Kasumi-1 (cell line): ENCODE measurements around the gene LCMT1.
A peak's percentile ranks its signal among the peaks of the same experiment; 100 is the strongest.
"Not testable (repeated sequence)": the region's sequence is repeated elsewhere in the genome, so short reads cannot be mapped to it uniquely, and the experiment has no call there.

Experiments
- DNase-seq, 2 experiments: peaks; one replicate each; lab custom pipeline; 2025; lab: John Stamatoyannopoulos, UW

Gene LCMT1

DNA sequence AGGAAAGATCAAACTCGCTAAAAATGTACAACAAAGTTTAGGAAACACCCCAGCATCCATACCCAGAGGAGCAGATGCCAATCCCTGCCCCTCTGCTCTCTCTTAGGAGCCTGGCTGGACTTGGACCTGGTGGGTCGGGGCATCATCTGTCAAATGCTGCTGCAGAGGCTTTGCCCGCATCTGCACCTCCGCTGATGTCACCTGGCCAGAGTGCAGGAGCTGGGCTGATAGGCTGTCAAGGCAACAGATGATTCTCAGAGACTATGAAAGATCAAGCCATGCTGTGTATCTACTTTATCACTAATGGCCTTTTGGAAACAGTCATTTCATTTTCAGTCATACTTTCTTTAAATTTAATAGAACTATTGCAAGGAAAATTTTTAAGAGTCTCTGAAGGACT is 15.9 kb upstream of the LCMT1 start:
- no peak for DNase-seq

DNA sequence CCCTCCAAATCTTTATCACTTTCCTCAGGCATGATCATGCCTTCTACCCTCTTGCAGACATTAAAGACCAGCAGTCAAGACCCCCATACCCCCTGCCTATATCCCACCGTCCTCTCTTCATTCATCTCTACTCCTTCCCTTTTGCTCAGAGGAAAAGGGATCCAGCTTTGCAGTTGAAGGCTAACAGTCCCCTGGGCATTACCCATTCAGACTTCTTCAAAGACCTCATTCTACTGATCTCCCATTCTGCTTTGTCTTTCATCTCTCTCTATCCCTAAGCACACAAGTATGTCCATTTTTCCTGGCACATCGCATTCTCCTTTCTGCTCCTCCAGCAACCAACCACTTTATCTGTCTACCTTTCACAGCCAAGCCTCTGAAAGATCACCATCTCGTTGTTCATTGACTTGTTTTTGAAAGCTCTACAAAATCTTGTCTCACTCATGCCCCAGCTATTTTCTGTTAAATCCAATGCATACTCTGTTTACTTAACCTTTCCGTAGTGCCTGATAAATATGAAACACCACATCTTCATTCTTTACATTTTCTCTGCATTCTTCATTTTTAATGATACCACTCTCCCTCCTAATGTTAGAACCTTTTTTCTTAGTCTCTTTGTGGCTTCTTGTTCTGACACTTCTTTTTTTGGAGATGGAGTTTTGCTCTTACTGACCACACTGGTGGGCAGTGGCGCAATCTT is 14.1 kb upstream of the LCMT1 start:
- DNase-seq = no peak

DNA sequence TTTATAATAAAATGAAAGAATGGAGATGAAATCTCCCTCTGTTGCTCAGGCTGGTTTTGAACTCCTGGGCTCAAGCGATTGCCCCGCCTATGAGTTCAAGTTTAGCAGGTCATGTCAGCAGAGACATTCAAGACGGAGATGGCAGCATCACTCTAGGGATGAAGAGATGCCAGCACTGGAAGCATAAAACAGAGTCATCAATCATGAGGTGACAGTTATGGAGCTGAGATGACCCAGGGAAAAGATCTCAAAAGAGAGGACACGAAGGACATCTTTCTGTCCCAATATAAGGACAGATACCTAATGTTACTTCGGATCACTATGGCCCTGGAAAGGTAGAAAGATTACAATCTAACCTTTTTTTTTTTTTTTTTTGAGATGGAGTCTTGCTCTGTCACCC is 11.0 kb upstream of the LCMT1 start:
- DNase-seq = no peak

DNA sequence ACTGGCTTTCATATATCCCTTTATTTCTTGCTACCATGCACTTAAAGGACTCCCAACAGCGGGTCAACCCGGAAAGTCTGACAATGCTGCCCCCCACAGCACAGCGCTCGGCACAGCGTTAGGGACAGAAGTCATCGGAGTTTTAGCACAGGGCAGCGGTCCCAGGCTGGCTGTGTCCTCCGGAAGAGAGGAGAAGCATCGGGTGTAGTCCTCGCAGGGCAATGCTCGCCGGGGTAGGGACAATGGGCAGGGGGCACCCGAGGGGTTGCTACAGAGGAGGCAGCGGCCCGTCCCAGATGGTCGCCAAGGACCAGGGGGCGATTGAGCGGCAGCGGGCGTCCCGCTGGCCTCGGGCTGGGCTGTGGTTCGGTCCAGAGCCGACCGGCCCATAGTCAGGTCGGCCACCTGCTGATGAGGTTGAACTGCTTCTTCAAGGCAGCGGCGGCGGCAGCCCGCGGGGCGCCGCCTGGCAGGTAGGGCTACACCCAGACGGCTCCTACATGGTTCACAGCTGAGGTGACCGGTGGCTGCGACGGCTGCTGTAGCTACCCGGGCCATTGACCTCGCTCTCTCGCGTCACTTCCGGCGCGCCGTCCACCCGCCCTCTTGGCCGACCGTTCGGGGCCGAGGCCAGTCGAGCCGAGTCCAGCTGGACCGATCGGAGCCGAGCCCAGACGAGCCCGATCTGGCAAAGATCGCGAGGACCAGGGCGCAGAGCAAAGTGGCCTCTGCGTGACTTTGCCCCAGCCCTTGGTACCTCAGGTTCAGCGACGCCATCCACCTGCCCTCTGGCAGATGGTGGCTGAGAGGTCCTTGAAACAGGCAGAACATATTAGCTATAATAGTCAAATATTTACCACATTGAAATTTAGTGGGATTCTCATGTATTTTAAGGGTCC is 4.7 kb upstream of the LCMT1 start:
- DNase-seq = peak; percentile 4 to 11

DNA sequence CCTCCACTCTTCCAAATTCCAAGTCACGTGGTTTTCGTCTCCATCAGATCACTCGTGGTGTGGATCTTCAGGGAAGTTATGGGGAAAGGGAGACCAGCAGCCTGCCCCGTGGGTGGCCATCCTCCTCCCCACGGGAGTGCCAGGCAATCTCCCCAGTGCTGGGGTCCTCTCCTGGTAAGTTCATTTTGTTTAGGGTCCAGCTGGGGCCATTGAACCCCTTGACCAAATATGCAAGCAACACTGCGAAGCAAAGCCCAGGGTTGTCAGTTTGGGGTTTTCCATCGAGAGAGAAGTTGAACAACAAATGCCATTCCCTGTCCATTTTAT is 4.1 kb upstream of the LCMT1 start:
- DNase-seq = no peak

DNA sequence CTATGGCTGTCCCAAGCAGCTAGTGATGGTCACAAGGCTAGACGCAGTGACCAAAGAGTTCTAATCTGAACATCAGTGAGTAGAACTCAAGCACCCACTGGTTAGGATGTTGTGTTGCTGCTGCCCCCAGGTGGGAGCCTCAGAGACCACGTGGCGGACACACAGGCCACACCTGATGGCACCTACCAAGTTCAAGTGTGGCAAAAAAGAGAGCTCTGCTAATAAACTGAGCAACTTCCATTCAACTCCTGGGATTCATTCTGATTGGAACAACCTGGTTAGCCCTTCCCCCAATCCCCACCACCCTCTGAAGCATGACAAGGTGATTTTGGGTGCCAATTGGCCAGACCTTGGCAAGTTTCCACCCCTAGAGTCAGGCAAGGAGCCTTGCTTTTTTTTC is 3.5 kb upstream of the LCMT1 start:
- DNase-seq = no peak

DNA sequence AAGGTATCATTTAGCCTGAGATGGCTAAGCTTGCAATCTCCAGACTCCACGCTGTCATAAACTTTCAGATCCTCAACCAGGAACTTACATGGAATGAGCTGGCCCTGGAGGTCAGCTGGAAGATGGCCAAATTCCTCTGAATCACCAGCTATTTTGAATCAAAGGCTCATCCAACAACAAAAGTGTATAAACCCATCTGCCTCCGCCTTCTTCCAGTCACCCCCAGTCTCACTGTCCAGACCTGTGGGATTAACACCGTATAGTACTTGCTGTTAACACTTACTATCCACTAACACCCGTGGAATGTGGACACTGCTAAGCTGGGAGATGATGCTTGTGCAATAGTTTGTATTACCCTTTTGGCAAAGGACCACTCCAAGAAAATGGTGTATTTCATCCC is 1.9 kb upstream of the LCMT1 start:
- no peak for DNase-seq

DNA sequence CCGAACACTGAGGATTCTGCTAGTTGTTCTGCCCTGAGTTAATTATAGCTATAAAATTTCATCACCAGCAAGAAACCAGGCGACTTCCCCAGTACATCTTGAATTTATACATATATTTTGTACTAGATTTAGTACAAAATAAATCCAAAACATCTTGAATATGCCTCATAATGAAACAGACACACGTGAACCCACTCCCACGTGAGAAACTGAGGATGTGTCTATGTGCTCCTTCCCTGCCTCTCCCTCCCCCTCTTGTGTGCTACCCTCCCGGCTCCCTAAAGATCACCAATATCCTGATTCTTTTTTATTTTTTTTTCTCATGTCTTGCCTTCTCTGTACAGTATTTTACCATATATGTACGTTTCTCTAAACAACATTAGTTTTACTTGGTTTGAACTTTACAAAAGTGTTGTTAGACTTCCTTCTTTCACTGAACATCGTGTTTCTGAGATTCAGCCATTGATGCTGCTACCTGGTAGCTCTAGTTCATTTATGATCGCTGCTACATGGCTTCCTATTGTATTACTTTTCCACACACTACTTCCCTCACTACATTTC is 1.1 kb upstream of the LCMT1 start:
- peak in 1 of 2 experiments; percentile 13 for DNase-seq

DNA sequence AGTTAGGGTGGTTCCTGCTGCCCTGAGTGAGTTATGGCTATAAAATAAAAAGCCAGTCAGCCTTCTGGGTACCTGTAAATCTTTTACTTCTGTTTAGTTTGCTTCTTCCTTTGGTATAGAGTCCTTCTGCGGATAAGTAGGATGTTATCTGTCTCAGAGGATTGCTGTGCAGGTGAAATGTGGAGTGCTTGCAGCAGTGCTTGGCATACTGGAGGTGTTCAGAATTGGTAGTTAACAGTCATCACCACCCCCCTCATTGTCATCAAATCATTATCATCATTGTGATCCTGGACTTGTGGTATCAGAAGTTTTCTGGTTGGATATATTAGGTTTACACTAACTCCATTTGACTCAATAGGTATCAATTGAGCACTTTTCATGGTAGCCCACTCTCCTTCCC is 2.6 kb downstream of the LCMT1 start:
- no peak for DNase-seq

DNA sequence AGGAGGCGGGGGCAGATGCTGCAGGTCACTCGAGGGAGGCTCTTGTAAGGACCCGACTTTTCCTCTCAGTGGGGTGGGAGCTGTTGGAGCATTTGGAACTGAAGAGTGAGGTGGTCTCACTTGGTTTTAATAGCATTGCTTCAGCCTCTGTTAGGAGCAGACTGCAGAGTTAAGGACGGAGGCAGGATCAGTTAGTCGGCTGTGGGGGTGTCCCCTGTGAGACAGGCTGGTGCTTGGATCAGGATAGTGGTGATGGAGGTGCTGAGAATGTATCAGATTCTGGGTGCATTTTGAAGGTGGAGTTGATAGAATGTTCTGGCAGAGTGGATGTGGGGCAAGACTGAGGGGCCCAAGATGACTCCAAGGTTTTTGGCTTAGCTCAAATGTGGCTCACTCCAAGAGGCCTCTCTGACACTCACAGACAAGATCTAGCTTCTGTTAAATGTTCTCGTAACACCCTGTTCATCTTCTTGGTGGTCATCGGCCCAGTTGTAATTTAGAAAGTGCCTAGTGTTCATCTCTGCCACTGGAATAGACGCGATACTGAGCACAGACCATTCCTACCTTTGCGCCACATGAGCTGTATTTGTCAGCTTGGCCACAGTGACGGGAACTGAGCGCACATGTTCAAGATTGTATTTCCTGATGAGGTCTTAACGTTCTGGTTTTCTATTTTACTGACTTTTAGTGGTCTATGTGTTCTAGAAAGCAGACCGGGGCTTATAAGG is 7.5 kb downstream of the LCMT1 start:
- no peak for DNase-seq

DNA sequence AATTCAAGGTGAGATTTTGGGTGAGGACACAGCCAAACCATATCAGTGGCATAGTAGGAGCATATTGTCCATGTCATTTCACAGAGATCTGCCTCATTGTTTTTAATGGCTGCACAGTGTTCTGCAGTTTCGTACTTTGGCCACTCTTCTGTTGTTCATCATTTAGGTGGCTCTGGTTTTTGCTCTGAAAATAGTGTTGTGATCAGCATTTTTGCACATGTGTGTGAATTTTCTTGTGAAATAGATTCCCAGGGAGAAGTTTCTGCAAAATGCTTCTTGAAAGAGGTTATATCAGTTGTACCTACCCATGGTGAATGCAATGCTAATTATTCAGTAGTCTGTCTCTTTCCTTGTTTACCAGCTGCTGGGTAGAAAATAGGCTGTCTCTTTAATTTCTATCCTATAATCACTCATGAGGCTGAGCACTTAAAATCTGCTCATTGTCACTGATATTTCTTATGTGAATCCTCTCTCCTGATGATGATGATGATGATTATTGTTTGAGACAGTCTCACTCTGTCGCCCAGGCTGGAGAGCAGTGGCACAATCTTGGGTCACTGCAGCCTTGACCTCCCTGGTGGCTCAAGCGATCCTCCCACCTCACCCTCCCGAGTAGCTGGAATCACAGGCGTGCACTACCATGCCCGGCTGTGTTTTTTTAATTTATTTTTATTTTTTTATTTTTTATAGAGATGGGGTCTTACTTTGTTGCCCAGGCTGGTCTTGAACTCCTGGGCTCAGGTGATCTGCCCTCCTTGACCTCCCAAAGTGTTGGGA is 10.5 kb downstream of the LCMT1 start:
- DNase-seq = no peak

DNA sequence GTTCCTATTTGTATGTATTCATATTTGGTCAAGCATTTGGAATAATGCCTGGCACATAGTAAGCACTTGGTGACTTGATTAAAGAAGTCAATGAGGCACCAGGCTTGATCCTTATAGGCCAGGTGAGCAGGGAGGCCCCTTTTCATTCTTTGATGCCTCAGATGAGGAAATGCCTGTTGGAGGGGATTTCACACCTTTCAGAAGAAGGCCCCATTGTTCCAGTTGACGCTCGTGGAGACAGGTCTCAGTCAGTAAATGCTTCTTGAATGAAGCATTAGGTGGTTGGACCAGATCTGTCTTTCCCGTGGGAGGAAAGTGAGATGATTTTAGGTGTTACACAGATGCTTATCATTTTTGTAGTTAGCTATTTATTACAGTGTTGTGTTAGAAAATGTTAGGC is 13.0 kb downstream of the LCMT1 start:
- DNase-seq = no peak

DNA sequence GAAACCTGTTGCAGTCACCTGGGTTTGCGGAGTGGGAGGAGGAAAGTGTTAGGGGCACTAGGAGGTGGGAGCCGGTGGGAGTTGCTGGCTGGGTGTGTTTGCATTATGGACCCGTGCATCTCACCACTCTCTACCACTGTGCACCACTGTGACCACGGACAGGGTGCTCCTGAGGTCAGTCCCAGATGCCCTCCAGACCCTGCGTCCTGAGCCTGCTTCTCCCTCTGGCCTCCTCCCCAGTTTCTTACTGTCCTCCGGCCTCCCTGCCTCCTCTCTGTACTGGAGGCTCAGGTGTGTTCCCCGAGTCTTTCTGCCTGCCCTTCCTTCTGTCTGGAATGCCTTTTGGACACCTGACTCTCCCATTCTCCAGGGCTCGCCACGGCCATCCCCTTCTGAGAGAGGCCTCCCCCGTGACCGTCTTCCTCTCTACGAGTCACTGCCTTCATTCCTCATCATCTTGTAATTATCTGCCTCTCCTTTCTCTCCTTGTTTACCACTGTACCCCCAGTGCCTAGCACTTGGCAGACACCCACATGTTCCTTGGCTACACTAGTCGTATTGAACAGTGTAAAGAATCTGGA is 14.6 kb downstream of the LCMT1 start:
- DNase-seq = not testable (repeated sequence)

DNA sequence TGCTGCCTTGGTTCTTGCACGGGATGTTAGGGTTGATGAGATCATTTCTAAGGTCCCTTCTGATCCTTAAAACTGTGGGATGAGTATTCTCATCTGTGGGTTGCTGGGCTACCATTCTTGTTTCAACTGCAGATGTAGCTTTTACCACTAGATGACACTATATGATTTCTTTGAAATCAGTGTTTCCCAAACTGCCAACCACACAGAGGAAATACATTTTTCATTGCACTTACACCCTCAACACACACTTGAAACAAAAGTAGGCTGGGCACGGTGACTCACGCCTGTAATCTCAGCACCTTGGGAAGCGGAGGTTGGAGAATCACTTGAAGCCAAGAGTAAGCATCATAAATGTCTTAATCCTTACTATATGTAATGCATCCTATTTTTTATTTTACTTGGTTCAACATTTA is 15.3 kb downstream of the LCMT1 start:
- DNase-seq = peak; percentile 32 to 50

DNA sequence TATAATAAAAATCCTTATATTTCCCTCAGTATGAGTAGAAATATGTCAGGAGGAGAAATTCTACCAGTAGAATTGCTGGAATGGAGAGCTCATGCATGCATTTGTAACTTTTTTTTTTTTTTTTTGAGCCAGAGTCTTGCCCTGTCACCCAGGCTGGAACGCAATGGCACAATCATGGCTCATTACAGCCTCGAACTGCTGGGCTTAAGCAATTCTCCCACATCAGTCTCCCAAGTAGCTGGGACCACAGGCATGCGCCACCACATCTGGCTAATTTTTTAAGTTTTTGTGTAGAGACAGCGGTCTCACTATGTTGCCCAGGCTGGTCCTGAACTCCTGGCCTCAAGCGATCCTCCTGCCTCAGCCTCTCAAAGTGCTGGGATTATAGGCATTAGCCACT is 21.2 kb downstream of the LCMT1 start:
- not testable (repeated sequence) for DNase-seq

DNA sequence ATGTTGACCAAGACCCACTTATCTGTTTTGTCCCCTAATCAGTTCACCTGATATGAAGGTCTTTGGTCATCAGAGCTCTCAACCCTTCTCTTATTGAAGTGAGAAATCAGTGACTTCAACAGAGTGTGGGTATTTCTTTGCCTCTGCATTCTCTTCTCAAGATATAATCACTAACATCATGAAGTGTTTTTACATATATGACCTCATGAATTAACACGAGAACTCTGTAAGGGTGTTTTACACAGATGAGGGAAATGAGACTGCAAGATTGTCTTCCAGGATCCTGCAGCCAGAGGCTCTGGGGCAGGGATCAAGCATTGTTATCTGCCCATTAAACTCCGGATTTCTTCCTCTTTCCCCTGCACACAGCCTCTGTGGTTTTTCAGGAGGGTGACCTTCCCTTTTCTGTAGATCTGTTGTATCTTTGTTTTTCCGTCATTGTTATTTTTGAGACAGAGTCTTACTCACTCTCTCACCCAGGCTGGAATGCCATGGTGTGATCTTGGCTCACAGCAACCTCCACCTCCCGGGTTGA is 22.7 kb downstream of the LCMT1 start:
- DNase-seq = peak; percentile 62 to 64

DNA sequence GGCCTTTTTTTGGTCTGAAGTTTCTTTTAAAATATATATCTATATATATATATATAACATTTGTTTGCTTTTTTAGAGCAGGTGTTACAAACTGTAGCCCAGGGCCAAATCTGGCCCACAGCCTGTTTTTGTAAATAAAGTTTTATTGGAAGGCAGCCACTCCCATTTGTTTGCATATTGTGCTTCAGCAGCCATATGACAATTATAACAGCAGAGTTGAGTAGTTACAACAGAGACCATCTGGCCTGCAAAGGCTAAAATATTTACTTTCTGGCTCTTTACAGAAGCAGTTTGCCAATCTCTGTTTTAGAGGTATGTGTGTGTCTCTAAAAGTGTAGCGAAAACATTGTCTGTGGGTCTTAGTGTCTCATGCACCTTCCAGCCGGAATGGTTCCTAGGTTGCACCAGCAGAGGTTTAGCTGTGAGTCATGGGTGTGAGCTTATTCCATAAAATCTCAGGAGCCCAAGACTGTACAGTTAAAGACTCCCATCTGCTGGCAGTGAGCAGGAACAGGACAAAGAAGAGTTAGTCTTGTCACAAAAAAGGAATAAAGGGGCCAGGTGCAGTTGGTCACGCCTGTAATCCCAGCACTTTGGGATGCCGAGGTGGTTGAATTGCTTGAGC is 23.8 kb downstream of the LCMT1 start:
- no peak for DNase-seq

DNA sequence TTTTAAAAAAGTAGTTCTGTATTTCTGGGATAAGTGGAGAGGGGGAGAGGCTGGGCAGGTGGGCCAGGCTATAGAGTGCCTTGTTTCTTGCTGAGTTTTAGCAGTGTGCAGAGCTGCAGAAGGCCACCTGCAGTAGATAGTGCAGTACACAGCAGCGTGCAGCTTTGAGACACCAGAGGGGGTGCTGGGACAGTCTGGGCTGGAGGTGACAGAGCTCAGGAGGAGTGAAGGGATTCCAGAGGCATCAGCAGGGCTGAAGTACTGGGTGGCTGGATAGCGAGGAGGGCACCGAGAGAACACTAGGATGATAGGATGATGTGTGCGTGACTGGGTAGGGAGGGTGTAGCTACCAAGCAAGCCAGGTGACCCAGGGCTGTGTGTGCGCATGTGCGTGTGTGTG is 26.6 kb downstream of the LCMT1 start:
- no peak for DNase-seq

DNA sequence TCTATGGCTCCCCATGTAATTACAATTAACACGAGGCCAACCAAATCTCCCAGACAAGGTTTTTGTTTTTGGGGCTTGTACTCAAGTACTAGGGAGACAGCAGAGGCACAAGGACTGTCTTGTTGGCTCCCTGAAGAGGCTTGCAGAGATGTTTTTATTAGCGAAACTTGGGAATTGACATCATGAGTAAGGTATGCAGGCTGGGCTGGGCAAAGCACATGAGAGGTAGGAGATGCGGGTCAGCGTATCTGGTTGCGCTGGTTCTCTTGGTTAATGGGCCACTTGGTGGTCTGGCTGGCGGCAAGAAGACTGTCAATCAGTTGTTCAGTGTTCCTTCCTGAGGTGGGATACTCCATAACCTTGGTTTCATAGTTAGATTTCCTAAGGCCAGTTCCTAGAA is 28.9 kb downstream of the LCMT1 start:
- no peak for DNase-seq

DNA sequence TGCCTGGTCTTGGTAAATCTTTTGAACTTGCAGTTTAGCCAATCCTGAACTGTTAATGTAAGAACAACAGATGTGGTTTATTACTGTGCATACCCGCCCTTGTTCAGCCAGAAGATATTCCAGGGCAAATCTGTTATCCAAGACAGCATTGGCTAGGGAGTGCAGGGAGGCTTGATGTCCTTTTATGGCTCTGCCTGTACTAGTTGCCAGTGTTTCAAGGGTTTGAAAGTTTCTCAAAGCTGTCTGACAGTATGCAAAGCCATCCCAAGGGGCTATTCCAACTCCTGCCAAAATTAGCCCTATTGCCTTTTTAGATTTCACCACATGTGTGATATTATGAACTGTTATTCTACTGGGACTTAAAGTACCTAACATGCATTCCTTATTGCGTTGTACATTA is 30.1 kb downstream of the LCMT1 start:
- no peak for DNase-seq

DNA sequence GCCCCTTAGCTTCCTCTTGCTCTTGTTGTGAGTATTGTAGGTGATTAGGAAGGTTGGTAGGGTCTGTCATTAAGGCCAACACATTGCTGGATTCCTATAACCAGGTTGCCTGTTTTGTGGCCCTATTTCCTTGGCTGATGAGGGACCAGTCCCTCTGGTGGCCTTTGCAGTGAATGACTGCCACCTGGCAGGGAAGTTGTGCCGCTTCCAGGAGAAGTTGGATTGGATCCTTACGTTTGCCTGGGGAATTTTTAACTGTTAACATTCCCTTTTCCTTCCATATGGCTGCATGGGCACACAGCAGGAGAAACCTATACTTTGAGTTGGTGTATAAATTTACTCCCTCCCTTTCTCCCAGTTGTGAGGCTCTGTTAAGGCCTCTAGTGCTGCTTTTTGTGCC is 32.4 kb downstream of the LCMT1 start:
- no peak for DNase-seq
